GM12872 (cell line): ENCODE results near the gene GLT1D1.

Experiments used
- TF ChIP-seq, protein P1 (sequence below): IDR thresholded peaks from 3 replicates; pipeline ENCODE4 v1.5.1; 2011; ENCODE audit warnings: low read depth, mild to moderate bottlenecking, low read length, moderate library complexity; ENCODE audit not compliant: insufficient read depth

The GLT1D1 gene

DNA sequence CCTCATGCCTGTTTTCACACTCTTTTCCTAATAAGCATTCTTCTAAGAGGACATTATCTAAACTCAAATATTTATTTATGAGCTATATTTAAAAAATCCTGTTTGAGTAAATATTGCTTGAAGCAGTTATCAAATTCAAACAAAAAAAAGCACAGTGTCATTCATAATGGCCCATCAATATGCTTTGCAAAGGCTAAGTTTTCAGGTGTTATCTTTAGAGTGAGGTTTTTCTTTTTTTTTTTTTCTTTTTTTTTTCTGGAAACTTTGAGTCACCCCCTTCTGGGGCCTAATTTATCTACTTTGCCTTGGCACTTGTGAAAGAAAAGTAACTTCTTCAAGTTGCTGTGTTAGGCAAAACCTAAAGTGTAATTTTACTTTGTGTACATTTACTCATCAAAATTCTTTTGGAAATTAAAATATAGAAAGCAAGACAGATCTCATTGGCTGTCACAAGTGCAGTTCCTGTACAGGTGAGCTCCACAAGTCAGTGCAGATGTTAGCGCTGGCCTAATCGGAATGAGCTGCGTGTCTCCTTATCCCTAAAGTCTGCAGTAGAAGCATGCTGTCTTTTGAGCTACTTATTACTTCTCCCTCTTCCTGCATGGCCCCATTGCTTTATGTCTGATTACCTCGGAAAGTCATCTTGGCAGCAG lies 53.3 kb downstream of the GLT1D1 start:
- TF ChIP-seq, protein P1, sequence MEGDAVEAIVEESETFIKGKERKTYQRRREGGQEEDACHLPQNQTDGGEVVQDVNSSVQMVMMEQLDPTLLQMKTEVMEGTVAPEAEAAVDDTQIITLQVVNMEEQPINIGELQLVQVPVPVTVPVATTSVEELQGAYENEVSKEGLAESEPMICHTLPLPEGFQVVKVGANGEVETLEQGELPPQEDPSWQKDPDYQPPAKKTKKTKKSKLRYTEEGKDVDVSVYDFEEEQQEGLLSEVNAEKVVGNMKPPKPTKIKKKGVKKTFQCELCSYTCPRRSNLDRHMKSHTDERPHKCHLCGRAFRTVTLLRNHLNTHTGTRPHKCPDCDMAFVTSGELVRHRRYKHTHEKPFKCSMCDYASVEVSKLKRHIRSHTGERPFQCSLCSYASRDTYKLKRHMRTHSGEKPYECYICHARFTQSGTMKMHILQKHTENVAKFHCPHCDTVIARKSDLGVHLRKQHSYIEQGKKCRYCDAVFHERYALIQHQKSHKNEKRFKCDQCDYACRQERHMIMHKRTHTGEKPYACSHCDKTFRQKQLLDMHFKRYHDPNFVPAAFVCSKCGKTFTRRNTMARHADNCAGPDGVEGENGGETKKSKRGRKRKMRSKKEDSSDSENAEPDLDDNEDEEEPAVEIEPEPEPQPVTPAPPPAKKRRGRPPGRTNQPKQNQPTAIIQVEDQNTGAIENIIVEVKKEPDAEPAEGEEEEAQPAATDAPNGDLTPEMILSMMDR: no peak

DNA sequence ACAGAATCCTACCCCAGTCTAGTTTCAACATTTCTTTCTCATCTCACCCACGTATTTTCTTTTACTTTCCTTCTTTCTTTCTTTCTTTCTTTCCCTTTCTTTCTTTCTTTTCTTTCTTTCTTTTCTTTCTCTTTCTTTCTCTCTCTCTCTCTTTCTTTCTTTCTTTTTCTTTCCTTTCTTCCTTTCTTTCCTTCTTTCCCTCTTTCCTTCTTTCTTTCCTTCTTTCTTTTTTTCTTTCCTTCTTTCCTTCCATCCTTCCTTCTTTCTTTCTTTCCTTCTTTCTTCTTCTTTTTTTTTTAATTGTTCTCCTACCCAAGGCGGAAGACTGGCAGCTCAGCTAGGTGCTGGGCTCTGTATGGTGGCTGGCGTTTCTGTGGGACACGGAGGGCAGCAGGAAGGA lies 55.0 kb downstream of the GLT1D1 start:
- TF ChIP-seq, protein P1: no peak

DNA sequence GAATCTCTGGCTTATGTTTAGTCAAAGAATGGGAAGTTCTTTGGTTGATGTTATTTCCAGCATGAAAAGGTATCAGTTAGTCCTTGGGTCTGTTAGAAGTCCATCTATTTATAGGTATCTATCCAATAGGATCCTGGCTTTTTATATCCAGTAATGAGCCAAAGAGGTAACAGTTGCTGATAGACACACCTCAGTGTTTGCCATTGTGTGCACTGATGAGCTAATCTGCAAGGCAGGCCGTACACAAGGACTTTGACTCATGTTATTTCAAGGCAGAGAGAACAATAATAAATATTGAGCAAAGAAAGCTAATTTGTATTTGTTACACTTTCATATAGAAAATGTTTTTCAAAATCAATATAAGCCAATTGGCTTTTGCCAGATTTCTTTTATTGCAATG lies 56.4 kb downstream of the GLT1D1 start:
- TF ChIP-seq, protein P1: no peak

DNA sequence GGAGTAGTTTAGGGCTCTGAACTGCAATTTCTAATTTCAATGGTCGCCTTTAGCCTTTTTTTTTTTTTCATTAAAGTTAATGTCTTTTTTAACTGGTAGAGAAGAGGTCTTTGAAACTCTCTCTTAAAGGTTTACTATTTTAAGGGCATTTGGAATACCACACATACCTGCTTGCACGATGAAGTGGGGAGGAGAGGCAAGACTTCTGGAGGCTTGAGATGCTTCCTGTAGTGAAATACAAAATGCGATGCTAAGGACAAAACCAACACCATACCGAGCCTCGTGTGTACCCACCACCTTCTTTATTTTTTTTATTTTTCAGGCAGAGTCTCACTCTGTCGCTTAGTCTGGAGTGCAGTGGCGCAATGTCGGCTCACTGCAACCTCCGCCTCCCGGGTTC lies 57.4 kb downstream of the GLT1D1 start:
- TF ChIP-seq, protein P1: no peak

DNA sequence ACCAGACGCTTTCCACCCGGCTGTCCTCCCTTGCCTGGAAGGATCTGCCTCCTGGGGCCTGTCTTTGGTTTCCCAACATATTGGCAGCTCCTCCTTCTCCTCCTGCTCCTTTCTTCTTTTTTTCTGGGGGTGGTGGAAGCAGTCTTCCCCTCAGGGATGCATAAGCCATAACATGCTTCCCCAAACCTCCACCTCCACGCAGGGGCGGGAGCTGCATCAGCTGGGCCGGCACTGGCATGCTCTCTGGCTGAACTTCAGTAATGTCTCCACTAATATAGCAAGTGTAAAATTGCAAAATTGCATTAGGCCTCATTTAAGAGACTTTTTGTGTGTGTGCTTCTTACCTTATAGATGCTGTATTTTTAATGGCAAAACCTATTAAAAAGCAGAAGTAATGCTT lies 58.6 kb downstream of the GLT1D1 start:
- TF ChIP-seq, protein P1: no peak

DNA sequence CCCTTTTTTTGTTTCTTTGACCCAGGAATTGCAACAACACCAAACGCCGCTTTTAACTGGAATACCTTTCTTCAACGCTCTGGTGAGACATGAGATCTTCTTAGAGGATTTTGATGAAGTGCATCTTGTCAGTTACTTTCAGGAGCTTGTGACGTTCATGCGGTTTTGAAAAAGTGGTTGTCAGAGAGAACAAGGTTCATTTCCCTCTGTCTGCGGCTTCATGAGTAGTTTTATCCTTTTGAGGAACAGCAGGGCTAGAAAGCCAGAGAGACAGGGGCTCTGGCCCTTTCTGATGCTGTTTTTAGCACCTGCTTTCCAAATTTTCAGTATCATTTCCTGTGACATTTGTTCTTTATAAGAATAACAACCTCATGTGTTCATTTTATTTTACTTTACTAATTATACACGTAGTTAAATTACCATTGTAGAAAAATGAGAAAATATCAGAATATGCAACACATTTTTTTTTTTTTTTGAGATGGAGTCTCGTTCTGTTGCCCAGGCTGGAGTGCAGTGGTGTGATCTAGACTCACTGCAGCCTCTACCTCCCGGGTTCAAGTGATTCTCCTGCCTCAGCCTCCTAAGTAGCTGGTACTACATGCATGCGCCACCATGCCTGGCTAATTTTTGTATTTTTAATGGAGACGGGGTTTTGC lies 61.8 kb downstream of the GLT1D1 start:
- TF ChIP-seq, protein P1: no peak

DNA sequence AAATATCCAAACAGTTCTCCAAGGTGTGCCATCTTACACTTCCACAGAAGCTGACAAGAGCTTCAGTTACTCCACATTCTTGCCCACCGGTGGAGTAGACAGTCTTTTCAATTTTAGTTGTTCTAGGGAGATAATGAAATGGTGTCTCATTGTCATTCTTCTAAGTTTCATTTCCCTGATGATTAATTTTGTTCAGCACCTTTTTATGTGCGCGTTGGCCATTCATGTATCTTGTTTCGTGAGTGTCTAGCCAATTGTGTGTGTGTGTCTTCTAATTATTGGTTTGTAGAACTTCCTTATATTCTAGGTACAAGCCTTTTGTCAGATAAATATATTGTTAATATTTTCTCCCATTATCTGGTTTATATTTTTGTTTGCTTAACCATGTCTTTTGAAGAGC lies 63.1 kb downstream of the GLT1D1 start:
- TF ChIP-seq, protein P1: no peak
